Nephron (organoid): ENCODE data around the gene LRRC75B.
"Not testable (repeated sequence)": the region's sequence is repeated elsewhere in the genome, so short reads cannot be mapped to it uniquely, and the experiment has no call there.

Experiments
- H3K27ac Mint-ChIP-seq, 3 experiments: 2 replicates each; pipeline ENCODE4 v1.8.0; 2020; ENCODE audit warnings: mixed read lengths in 3 of 3, mild to moderate bottlenecking in 2 of 3, moderate library complexity in 1 of 3
- H3K27me3 Mint-ChIP-seq: 2 replicates; pipeline ENCODE4 v1.8.0; 2021; ENCODE audit warnings: low read depth, mild to moderate bottlenecking, moderate library complexity, mixed read lengths
- H3K36me3 Mint-ChIP-seq: 2 replicates; pipeline ENCODE4 v1.8.0; 2020; ENCODE audit warnings: low read depth, mixed read lengths
- H3K4me1 Mint-ChIP-seq: 2 replicates; pipeline ENCODE4 v1.8.0; 2020; ENCODE audit warnings: mixed read lengths
- H3K4me3 Mint-ChIP-seq, 3 experiments: 2 replicates each; pipeline ENCODE4 v1.8.0; 2020; ENCODE audit warnings: mild to moderate bottlenecking in 3 of 3, mixed read lengths in 3 of 3, moderate library complexity in 2 of 3
- H3K9me3 Mint-ChIP-seq: 2 replicates; pipeline ENCODE4 v1.8.0; 2020; ENCODE audit warnings: mixed read lengths
- CTCF ChIP-seq, 3 experiments: fragments of 200-600 bp; sonication (generic); IDR thresholded peaks; one replicate each; pipeline ENCODE4 v1.5.0; 2021; ENCODE audit warnings: antibody characterized with exemption in 3 of 3; ENCODE audit not compliant: unreplicated experiment in 3 of 3

LRRC75B gene

GRCh38 chr22:24601217-24602104 lies 8.6 kb upstream of the LRRC75B start:
- H3K36me3 Mint-ChIP-seq, result no peaks in the 10 kb centered on the region
- H3K27me3 Mint-ChIP-seq, result peaks cover 5% of the 10 kb centered on the region
- H3K9me3 Mint-ChIP-seq, result no peaks in the 10 kb centered on the region
- peaks cover 22% of the 10 kb centered on the region for H3K4me1 Mint-ChIP-seq
- H3K27ac Mint-ChIP-seq, result peak overlapping the region in 1 of 3 experiments; percentile 93
- TF ChIP-seq CTCF (IDR thresholded peaks at IDR 0.05; ENCODE audit: unreplicated experiment in 3 of 3), result no peak
- H3K4me3 Mint-ChIP-seq, result no peak overlapping the region

- not testable (repeated sequence) for H3K36me3 Mint-ChIP-seq, H3K27ac Mint-ChIP-seq, H3K27me3 Mint-ChIP-seq, H3K4me3 Mint-ChIP-seq, H3K9me3 Mint-ChIP-seq
- peaks cover 22% of the 10 kb centered on the region for H3K4me1 Mint-ChIP-seq
Observed at GRCh38 chr22:24599958-24600715, 7.3 kb upstream of the LRRC75B start.

- Mint-ChIP-seq H3K9me3 (no peaks in the 10 kb centered on the region), H3K4me3 (no peak overlapping the region), H3K4me1 (peaks cover 22% of the 10 kb centered on the region), H3K27ac (peak overlapping the region in 2 of 3 experiments; percentile 28 to 54), H3K36me3 (no peaks in the 10 kb centered on the region), H3K27me3 (peaks cover 5% of the 10 kb centered on the region)
- TF ChIP-seq CTCF (IDR thresholded peaks at IDR 0.05; ENCODE audit: unreplicated experiment in 3 of 3), result no peak
Observed at GRCh38 chr22:24599514-24599913, 6.6 kb upstream of the LRRC75B start.

- not testable (repeated sequence) for H3K9me3 Mint-ChIP-seq, H3K27ac Mint-ChIP-seq, H3K36me3 Mint-ChIP-seq, H3K27me3 Mint-ChIP-seq, H3K4me3 Mint-ChIP-seq
- peaks cover 21% of the 10 kb centered on the region for H3K4me1 Mint-ChIP-seq
Observed at GRCh38 chr22:24597076-24597475, 4.2 kb upstream of the LRRC75B start.

GRCh38 chr22:24595863-24596262 lies 3.0 kb upstream of the LRRC75B start:
- no peaks in the 10 kb centered on the region for H3K36me3 Mint-ChIP-seq
- TF ChIP-seq CTCF (IDR thresholded peaks at IDR 0.05; ENCODE audit: unreplicated experiment in 3 of 3), result no peak
- H3K4me3 Mint-ChIP-seq, result no peak overlapping the region
- H3K4me1 Mint-ChIP-seq, result peaks cover 21% of the 10 kb centered on the region
- no peaks in the 10 kb centered on the region for H3K27me3 Mint-ChIP-seq
- H3K9me3 Mint-ChIP-seq, result no peaks in the 10 kb centered on the region
- H3K27ac Mint-ChIP-seq, result peak overlapping the region; percentile 12 to 93 (median 38)

GRCh38 chr22:24595228-24595627 lies 2.4 kb upstream of the LRRC75B start:
- H3K4me3 Mint-ChIP-seq, result peak overlapping the region in 1 of 3 experiments; percentile 34

More at GRCh38 chr22:24595228-24595627, 2.4 kb upstream of the LRRC75B start:
- Mint-ChIP-seq H3K27me3 (no peaks in the 10 kb centered on the region), H3K27ac (peak overlapping the region; percentile 51 to 95 (median 93)), H3K9me3 (no peaks in the 10 kb centered on the region), H3K4me1 (peaks cover 21% of the 10 kb centered on the region), H3K36me3 (no peaks in the 10 kb centered on the region)
- no peak for TF ChIP-seq CTCF (IDR thresholded peaks at IDR 0.05; ENCODE audit: unreplicated experiment in 3 of 3)
